GM10266 (cell line): ENCODE measurements around the gene APOM.

Source experiments
- DNase-seq: peaks from one replicate; pipeline ENCODE4 v3.0.0; 2012; ENCODE audit errors: extremely low spot score
- TF ChIP-seq, protein P1 (sequence below): IDR thresholded peaks from 2 replicates; pipeline ENCODE4 v1.5.1; 2012; ENCODE audit warnings: mild to moderate bottlenecking, low read depth; ENCODE audit not compliant: control insufficient read depth, insufficient read depth; ENCODE audit errors: missing control alignments

Gene APOM

DNA sequence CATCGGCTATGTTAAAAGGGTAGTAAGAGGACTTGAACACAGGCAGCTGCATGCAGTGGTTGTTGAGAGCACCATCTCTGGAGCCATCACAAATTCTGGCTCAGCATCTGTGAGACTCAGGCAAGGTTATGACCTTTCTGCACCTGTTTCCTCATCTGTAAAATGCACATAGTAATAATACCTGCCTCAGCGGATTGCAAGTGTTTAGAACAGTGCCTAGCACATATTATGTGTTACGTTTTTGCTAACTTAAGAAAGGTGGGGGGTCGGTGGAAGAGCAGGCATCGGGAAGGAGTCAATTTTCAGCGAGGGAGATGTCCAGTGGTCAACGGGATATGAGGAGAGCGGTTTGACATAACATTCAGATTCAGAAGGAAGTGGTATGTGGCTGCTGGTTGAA, 22.3 kb downstream of the APOM start:
- TF ChIP-seq, protein P1, sequence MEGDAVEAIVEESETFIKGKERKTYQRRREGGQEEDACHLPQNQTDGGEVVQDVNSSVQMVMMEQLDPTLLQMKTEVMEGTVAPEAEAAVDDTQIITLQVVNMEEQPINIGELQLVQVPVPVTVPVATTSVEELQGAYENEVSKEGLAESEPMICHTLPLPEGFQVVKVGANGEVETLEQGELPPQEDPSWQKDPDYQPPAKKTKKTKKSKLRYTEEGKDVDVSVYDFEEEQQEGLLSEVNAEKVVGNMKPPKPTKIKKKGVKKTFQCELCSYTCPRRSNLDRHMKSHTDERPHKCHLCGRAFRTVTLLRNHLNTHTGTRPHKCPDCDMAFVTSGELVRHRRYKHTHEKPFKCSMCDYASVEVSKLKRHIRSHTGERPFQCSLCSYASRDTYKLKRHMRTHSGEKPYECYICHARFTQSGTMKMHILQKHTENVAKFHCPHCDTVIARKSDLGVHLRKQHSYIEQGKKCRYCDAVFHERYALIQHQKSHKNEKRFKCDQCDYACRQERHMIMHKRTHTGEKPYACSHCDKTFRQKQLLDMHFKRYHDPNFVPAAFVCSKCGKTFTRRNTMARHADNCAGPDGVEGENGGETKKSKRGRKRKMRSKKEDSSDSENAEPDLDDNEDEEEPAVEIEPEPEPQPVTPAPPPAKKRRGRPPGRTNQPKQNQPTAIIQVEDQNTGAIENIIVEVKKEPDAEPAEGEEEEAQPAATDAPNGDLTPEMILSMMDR, result no peak
- DNase-seq, result no peak

DNA sequence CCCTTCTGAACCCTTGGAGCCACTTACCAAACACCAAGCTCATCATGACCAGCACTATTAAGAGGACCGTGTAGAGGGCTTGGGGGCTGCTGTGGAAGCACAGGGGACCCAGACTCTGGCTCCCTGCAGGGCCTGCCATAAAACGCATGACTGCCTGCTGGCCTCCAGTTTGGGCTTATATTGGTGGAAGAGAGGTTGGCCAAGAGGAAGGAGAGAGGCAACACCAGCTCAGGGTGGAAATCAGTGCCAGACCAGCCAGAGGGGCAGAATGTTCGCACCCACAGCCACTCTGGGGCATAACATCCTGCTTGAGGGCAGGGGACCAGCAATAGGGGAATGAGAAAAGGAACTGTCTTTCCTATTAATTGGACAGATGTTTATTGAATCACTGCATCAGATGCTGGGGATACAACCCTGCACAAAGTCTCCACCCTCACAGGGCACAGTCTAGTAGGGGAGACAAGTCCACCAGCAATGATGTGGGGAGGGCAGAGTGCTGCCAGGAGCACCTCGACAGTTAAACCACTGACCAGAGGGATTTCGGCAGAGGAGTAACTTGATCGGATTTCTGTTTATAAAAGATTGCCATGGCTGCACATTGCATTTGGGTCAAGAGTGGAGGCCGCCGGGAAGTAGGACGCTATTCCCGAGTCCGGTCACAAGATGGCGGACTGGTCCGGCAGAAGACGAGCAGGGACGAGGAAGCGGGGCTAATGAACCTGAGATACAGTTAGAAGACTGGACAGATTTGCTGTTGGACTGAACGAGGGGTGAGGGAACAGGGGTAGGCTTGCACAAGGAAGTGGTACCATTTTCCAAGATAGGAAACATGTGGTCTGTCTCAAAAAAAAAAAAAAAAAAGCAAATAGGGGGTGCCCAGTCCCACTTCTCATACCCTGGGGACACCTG, 24.8 kb downstream of the APOM start, which contains the start of gene LY6G5C:
Gene LY6G5C (minus strand): TSS at position 842 of the 909 bp plus-strand sequence. CDS start 694 bp downstream, at position 148.
- DNase-seq, result peak; percentile 78
- TF ChIP-seq, protein P1, result peak; percentile 87

DNA sequence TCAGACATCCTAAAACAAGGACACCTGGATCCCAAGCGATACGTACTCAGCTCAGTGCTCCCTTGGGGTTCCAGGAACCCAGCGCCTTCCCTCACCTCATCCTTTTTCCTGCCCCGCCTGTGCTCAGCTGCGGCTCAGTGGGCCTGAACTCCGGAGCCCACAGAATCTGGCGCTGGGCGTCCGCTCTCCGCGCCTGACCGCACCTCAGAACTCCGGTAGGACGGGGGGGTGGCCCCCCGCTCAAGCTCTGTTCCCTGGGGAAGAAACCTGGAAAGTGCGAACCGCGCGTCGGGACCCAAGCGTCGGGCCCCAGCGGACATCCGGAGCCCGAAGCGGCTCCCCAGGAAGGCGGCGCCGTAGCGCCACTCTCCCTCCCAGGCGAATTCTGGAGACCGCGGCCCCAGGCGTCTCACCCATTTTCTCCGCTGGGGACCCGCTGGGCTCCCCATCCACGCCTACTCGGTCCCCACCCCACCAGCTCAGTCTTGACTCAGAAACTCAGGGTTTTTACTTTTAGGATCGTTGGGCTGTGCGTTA, 25.5 kb downstream of the APOM start:
- peak; percentile 62 for DNase-seq
- TF ChIP-seq, protein P1, result peak; percentile 31

DNA sequence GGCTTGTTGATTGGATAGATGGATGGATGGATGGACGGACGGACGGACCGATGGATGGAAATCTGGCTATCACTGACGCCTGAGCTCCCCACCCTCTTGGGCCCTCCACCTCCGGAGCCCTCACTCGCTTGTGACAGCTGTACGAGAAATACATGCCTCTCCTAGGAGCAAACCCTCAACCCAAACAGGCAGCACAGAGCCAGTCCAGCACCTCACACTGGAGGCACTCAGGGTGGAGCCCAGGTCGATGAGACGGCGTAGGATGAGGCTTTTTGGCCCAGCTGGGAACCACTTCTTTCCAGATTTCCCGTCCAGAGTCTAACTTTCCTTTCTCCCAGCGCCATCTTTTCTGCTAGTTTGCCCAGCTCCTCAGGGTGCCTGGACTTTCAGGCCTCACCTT, 27.9 kb downstream of the APOM start:
- TF ChIP-seq, protein P1, result no peak
- DNase-seq, result no peak

DNA sequence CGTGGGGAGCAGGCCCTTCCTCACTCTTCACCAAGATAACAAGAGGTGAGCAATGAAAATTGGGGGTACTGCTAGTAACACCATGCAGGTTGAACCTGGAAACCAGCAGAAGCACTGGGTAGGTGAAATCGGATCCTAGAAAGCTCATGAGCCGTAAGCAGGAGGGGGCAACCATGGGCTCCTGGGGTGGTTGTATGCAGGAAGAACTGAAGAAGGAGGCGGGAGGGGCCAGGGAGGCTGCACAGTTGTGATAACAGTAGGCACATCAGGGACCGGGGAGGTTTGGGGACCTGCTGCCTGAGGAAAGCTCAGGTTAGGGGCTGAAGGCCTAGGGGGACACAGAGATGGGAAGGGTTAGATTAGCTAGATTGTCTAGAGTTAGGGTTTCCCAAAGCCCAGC, 30.8 kb downstream of the APOM start:
- TF ChIP-seq, protein P1, result no peak
- DNase-seq, result no peak

DNA sequence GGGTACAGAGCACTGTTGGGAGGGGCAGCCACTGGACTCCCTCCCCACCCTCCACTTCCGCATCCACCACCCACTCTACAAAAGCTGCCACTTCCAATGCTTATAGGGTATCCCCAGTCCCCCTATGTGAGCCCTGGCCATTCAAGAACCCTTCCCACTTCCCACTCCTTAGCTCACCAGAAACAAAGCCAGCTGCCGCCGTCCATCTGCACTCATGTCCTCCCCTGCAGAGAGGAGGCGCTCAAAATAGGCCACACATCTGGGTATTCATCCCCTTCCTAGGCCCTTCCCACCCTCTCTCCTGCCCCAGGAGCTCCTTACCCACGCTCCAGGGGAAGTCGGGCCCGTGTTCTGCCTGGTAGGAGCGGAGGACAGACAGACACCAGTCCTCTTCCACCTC, 31.6 kb downstream of the APOM start:
- TF ChIP-seq, protein P1, result no peak
- no peak for DNase-seq
